Bronchial epithelial cell (primary cell): ENCODE measurements around the gene EPHA3. TPM values are rescaled to one million over a fixed set of nuclear protein-coding genes. Genes with fewer than 3 reads are reported as not detected.
A peak's percentile ranks its signal among the peaks of the same experiment; 100 is the strongest.

Experiments used
- DNase-seq: peaks from one replicate; pipeline ENCODE4 v3.0.0-alpha.2; 2010; ENCODE audit warnings: low read depth
- FAIRE-seq: peaks from 2 replicates; lab custom pipeline; 2011; peaks lifted over from hg19 to GRCh38; lab: Jason Lieb, UNC
- H3K27me3 ChIP-seq: 2 replicates; pipeline ENCODE4 v1.5.1; 2011; ENCODE audit warnings: low read length; ENCODE audit not compliant: control insufficient read depth, insufficient read depth
- H3K36me3 ChIP-seq: 2 replicates; pipeline ENCODE4 v1.5.1; 2011; ENCODE audit warnings: low read length; ENCODE audit not compliant: control insufficient read depth, insufficient read depth
- H3K4me3 ChIP-seq: 2 replicates; pipeline ENCODE4 v1.5.1; 2011; ENCODE audit warnings: mild to moderate bottlenecking, low read depth, low read length, control low read depth
- total RNA-seq: library from RNA; depleted of rRNA; stranded (reverse); fragments of >200 nt; gene quantifications from 2 replicates; pipeline ENCODE4 v1.2.1, GENCODE V29; 2014
- TF ChIP-seq, protein P1 (sequence below): IDR thresholded peaks from 2 replicates; pipeline ENCODE4 v1.5.1; 2011; ENCODE audit warnings: mild to moderate bottlenecking, moderate library complexity, low read length, control low read depth, inconsistent platforms; ENCODE audit not compliant: insufficient read depth, severe bottlenecking

Gene EPHA3
- total RNA-seq, 1 donor from 2014 or later: under 0.01 TPM

DNA sequence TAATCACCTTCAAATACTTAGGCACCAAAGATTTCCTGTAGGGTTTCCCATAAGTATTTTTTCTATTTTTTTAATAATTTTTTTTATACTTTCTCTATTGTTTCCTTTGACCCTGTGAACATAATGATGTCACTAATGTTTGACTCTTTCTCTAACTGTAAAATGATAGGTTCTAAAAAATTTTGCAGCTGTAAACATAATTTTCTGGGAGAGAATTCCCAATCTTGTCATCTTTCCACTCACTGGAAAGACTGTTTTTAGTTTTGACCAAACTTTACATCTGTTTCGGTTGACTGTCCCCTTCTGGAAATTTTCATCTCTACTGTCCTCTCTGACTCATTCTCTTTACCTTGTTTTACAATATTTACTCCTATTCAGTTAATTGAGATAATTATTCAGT is 5.5 kb upstream of the EPHA3 start:
- Histone ChIP-seq H3K27me3 (peaks cover 2% of the 10 kb centered on the region), H3K36me3 (no peaks in the 10 kb centered on the region), H3K4me3 (no peak overlapping the region)
- FAIRE-seq: no peak
- TF ChIP-seq, protein P1, sequence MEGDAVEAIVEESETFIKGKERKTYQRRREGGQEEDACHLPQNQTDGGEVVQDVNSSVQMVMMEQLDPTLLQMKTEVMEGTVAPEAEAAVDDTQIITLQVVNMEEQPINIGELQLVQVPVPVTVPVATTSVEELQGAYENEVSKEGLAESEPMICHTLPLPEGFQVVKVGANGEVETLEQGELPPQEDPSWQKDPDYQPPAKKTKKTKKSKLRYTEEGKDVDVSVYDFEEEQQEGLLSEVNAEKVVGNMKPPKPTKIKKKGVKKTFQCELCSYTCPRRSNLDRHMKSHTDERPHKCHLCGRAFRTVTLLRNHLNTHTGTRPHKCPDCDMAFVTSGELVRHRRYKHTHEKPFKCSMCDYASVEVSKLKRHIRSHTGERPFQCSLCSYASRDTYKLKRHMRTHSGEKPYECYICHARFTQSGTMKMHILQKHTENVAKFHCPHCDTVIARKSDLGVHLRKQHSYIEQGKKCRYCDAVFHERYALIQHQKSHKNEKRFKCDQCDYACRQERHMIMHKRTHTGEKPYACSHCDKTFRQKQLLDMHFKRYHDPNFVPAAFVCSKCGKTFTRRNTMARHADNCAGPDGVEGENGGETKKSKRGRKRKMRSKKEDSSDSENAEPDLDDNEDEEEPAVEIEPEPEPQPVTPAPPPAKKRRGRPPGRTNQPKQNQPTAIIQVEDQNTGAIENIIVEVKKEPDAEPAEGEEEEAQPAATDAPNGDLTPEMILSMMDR: no peak
- no peak for DNase-seq

DNA sequence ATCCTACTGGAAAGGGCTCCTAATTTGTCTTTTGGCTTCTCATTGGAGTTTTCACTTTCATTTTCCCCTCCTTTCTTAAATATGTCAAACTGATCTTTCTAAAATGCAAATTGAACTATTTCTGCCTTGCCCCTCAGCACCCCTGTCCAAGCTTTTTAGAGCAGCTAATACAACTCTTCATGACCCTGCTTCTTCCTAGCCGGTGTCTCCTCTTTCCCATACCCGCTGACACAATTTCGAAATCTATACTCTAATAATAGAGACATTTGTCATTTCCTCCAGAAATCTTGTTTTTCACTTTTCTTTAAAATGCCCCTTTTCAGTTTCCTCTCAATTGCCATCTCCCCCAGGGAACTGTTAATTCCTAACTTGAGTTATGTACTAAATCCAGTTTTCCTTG is 2.9 kb upstream of the EPHA3 start:
- H3K4me3 ChIP-seq: no peak overlapping the region

DNA sequence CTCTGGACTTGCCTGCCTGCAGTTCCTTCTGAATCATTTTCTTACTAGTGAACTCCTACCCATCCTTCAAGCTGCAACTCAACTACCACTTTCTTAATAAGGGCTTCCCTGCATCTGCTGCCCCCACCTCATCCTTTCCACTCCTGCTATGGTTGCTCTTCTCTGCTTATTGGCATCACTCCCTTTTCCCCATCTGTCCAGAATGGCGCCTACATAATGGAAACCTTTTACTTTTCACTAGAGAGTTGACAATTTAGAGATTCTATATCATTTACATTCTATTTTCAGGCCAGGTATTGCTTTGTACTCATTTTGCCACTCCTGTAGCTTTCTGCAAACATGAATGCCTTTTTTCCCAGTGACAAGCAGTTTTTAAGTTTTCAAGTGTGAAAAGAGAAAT is 1.9 kb upstream of the EPHA3 start:
- no peak for DNase-seq
- Histone ChIP-seq H3K27me3 (peaks cover 2% of the 10 kb centered on the region), H3K36me3 (no peaks in the 10 kb centered on the region), H3K4me3 (no peak overlapping the region)
- TF ChIP-seq, protein P1: no peak
- no peak for FAIRE-seq

More for the DNA sequence above, 2.9 kb upstream of the EPHA3 start:
- TF ChIP-seq, protein P1: no peak
- peaks cover 2% of the 10 kb centered on the region for H3K27me3 ChIP-seq
- FAIRE-seq (no peak), DNase-seq (no peak)
- no peaks in the 10 kb centered on the region for H3K36me3 ChIP-seq

DNA sequence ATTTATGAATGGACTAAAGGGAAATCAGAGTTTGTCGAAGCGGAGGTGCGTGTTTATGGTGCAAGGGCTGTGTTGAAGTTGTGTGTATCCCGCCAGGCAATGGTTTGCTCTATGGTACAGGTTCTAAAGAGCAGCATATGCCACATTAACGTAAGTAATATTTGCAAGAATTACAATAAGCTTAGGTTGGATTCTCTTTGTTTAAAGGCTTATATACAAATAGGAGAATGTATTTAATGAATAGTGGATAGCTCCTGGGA is 800 bp downstream of the EPHA3 start:
- no peak overlapping the region for H3K4me3 ChIP-seq
- no peak for FAIRE-seq
- H3K27me3 ChIP-seq: peaks cover 2% of the 10 kb centered on the region
- DNase-seq: peak; percentile 1
- TF ChIP-seq, protein P1: no peak
- no peaks in the 10 kb centered on the region for H3K36me3 ChIP-seq

DNA sequence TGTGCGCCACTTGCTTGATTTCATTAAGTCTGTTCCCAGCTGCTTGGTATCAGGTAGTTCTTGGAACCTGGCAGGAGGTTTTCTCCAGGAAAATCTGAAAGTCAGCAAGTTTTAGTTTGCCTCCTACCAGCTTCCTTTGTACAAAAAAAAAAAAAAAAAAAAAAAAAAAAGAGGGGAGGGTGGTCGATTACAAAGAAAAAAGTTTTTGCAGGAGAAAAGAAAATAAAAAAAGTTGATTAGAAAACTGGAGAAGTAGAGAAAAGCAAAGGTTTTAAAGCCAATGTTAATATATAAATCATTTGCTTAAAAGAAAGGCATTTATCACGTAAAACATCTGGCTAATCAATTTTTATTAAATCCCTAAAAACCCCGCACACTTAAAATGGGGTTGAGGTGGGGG is 5.9 kb downstream of the EPHA3 start:
- no peak for FAIRE-seq
- H3K27me3 ChIP-seq: no peaks in the 10 kb centered on the region

More for the DNA sequence above, 5.9 kb downstream of the EPHA3 start:
- Histone ChIP-seq H3K4me3 (no peak overlapping the region), H3K36me3 (no peaks in the 10 kb centered on the region)
- no peak for DNase-seq
- TF ChIP-seq, protein P1: no peak
